ENCODE measurements around the gene AIFM3. TPM values are rescaled to one million over a fixed set of nuclear protein-coding genes. Genes with fewer than 3 reads are reported as not detected.

Gene AIFM3
- total and polyA plus RNA-seq, 12 donors: 0.24 to 1.5 (median 0.50) TPM; not detected in 1

DNA sequence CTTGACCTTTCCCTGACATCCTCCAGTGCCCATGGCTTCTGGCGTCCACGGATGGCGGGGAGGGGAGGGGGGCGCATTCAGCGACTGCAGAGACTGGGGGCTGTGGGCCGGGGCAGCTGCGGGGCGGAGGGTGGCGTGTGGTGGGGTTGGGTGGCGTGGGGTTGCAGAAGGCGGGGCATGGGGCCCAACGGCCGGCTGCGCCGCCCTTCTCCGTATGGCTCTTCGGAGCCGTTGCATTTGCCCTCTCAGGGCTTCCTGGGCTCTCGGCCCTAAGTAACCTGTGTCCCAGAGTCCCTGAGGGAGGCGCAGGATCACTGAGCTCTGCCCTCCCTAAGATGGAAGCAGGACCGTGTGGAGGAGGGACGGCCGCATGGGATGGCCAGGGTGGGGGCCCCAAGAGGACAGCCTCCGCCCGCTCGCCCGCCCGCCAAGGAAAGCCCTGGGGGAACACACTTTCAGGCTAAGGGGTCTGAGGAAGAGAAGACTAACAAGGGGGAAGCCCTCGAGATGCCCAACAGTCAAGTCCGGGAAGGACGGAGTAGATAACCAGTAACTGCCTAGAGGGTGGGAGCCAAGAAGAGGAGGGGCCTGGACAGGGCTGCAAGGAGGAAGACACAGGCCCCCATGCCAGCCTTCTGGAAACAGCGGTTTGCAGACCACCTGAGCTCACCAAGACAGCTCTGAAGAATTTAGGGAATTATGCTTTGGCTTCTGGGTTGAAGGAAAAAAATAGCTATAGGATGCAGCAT is 9.2 kb upstream of the AIFM3 start:
- intact Hi-C loops (cut with DNase I): loop anchor here in 1 of 10 donors (5.0 kb wide), 1 partner anchor 36 kb away; no protein-coding TSS in a partner anchor
- peak; percentile 39 to 77 (median 67) for ATAC-seq
- no peaks in the 10 kb centered on the region for H3K9me3 ChIP-seq
- peaks cover 3 to 32% (median 19%) of the 10 kb centered on the region in 9 donors for H3K4me1 ChIP-seq
- peak overlapping the region; percentile 46 to 73 (median 66) for H3K4me3 ChIP-seq
- 5 to 7% methylated on average over 32 of the region's 32 CpGs for WGBS, 2 donors
- DNase-seq: peak in 1 of 2 donors; percentile 45
- H3K27me3 ChIP-seq: peaks cover 0 to 6% (median 0%) of the 10 kb centered on the region in 7 donors
- TF ChIP-seq, protein P1, sequence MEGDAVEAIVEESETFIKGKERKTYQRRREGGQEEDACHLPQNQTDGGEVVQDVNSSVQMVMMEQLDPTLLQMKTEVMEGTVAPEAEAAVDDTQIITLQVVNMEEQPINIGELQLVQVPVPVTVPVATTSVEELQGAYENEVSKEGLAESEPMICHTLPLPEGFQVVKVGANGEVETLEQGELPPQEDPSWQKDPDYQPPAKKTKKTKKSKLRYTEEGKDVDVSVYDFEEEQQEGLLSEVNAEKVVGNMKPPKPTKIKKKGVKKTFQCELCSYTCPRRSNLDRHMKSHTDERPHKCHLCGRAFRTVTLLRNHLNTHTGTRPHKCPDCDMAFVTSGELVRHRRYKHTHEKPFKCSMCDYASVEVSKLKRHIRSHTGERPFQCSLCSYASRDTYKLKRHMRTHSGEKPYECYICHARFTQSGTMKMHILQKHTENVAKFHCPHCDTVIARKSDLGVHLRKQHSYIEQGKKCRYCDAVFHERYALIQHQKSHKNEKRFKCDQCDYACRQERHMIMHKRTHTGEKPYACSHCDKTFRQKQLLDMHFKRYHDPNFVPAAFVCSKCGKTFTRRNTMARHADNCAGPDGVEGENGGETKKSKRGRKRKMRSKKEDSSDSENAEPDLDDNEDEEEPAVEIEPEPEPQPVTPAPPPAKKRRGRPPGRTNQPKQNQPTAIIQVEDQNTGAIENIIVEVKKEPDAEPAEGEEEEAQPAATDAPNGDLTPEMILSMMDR (IDR thresholded peaks at IDR 0.05): no peak
- peaks cover 0 to 16% (median 0%) of the 10 kb centered on the region in 9 donors for H3K36me3 ChIP-seq
- H3K27ac ChIP-seq: peak overlapping the region in 6 of 10 donors; percentile 20 to 78 (median 33)

DNA sequence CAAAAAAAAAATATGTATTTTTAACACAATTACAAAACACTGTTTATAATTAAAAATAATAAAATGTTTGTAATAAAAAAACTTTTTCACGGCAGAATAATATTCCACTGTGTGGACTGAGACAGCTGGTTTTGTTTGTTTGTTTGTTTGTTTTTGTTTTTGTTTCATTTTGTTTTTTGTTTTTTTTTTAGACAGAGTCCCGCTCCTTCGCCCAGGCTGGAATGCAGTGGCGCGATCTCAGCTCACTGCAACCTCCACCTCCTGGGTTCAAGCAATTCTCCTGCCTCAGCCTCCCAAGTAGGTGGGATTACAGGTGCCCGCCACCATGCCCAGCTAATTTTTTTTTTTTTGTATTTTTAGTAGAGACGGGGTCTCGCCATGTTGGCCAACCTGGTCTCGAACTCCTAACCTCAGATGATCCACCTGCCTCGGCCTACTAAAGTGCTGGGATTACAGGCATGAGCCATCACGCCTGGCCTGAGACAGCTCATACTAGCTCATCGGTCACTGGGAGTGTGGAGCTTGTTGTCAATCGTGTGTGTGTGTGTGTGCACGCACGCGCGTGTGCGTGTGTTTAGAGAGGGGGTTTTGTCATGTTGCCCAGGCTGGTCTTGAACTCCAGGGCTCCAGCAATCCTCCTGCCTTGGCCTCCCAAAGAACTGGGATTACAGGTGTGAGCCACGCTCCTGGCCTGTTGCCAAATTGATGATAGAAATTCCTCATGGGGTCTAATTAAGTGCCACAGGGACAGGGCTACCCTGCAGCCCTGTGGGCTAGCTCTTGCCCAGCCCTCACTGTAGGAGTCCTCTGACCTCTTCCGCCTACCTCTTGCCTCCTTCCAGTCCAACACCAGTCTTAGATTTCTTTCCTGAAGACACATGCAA is 7.2 kb upstream of the AIFM3 start:
- peaks cover 4 to 29% (median 15%) of the 10 kb centered on the region in 9 donors for H3K4me1 ChIP-seq
- DNase-seq: no peak
- intact Hi-C loops (cut with DNase I): loop anchor here in 3 of 10 donors (5.0 to 10.0 kb wide), 4 partner anchors 38 to 95 kb away; partner anchors contain the start of gene CRKL (in 1 of the 3)
- TF ChIP-seq, protein P1 (IDR thresholded peaks at IDR 0.05): no peak
- peaks cover 0 to 24% (median 15%) of the 10 kb centered on the region in 7 donors for H3K27me3 ChIP-seq
- H3K9me3 ChIP-seq: no peaks in the 10 kb centered on the region
- H3K36me3 ChIP-seq: no peaks in the 10 kb centered on the region
- ATAC-seq: no peak
- 95 to 96% methylated on average over 20 of the region's 20 CpGs for WGBS, 2 donors
- no peak overlapping the region for H3K27ac ChIP-seq
- no peak overlapping the region for H3K4me3 ChIP-seq

DNA sequence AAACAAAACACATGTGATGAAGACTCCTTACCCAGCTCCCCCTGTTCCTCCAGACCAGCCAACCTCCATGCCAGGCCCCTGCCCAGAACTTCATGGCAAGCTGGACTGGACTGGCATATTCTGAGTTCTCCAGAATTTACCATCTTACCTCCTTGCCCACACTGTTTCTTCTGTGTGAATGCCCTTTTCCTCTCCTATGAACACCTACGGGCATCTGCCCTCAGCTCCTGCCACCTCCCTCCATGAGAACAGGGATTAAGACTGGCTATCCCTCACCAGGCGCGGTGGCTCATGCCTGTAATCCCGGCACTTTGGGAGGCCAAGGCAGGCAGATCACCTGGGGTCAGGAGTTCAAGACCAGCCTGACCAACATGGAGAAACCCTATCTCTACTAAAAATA is 6.4 kb upstream of the AIFM3 start:
- TF ChIP-seq, protein P1 (IDR thresholded peaks at IDR 0.05): no peak
- Histone ChIP-seq H3K4me1 (peaks cover 7 to 33% (median 20%) of the 10 kb centered on the region in 9 donors), H3K4me3 (no peak overlapping the region), H3K36me3 (no peaks in the 10 kb centered on the region), H3K9me3 (no peaks in the 10 kb centered on the region), H3K27ac (no peak overlapping the region), H3K27me3 (peaks cover 0 to 30% (median 16%) of the 10 kb centered on the region in 7 donors)
- ATAC-seq (no peak), DNase-seq (no peak)
- WGBS, 2 donors: 90 to 93% methylated on average over 4 of the region's 4 CpGs
- intact Hi-C loops (cut with DNase I): loop anchor here in 2 of 10 donors (5.0 to 10.0 kb wide), 3 partner anchors 46 to 94 kb away; partner anchors contain the start of gene CRKL (in 1 of the 2)

DNA sequence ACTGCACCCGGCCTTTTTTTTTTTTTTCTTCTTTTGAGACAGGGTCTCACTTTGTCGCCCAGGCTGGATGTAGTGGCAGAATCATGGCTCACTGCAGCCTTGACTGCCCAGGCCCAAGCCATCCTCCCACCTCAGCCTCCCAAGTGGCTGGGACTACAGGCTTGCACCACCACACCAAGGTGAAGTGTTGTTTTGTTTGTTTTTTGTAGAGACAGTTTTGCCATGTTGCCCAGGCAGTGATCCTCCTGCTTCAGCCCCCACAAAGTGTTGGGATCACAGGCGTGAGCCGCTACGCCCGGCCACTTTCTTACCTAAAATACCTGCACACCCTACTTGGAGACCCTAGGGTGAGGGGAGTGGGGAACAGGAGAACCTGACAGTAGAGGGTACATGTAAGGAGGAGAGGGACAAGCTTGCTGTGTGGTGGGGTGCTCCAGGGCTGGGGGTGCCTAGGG is 4.5 kb upstream of the AIFM3 start:
- no peaks in the 10 kb centered on the region for H3K36me3 ChIP-seq
- intact Hi-C loops (cut with DNase I): loop anchor here in 2 of 10 donors (5.0 to 10.0 kb wide), 3 partner anchors 48 to 92 kb away; partner anchors contain the start of gene CRKL (in 1 of the 2)
- DNase-seq: no peak

More for the DNA sequence above, 4.5 kb upstream of the AIFM3 start:
- TF ChIP-seq, protein P1 (IDR thresholded peaks at IDR 0.05): no peak
- ATAC-seq: no peak
- Histone ChIP-seq H3K4me1 (peaks cover 7 to 26% (median 12%) of the 10 kb centered on the region in 9 donors), H3K4me3 (no peak overlapping the region), H3K27me3 (peaks cover 0 to 36% (median 16%) of the 10 kb centered on the region in 7 donors), H3K9me3 (no peaks in the 10 kb centered on the region), H3K27ac (no peak overlapping the region)
- 96 to 99% methylated on average over 6 of the region's 6 CpGs for WGBS, 2 donors

Data from heart right ventricle (tissue), 16 donors.